ENCODE results near the gene CBARP. TPM values are rescaled to one million over a fixed set of nuclear protein-coding genes. Genes with fewer than 3 reads are reported as not detected.

Gene CBARP
- total and polyA plus RNA-seq, 2 of the 13 experiments (the other 11 are each of a cell fraction or from before 2014, with no cell fraction given), result 1.2 to 1.4 TPM

DNA sequence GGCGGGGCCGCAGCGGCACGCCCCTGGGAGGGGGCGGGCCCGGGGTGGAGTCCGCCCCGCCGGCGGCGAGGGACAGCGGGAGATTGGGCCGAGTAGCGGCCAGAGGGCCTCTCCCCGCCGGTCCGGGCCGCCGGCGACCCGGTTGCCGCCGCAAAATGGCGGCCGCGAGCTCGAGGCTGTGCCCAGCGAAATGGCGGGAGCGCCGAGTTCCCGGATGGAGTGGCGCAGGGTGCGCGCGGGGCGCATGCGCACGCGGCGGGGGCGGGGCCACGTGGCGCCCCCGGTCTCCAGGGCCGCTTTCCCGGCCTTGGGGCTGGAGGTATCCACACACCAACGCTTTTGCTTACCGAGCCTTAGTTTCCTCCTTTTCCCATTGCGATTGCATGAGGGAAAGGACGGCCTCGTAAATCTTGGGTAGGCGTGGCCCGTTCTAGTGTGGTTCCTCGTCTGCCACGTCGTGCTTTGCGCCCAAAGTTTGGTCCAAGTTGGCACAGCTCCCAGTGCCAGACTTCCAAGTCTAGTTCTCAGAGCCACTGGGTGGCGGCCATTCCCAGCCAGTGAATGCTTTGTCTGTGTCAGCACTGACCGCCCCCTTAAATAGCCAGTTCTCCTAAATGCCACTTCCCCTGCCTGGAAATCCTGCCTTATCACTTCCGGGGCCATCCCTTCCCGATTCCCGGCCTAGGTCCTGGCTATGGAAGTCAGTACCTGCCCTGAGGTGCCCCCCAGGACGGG lies 31.8 kb upstream of the CBARP start (continued):
- no peak; the same call in 1 of the 2 replicates for TF ChIP-seq THAP7 (CRISPR knock-in tag; IDR thresholded peaks at IDR 0.05)
- no peak for TF ChIP-seq MBD4 (IDR thresholded peaks at IDR 0.05; ENCODE audit: borderline replicate concordance, low read length)
- TF ChIP-seq ZNF382 (CRISPR knock-in tag; IDR thresholded peaks at IDR 0.05; ENCODE audit: borderline replicate concordance), result no peak
- TF ChIP-seq, protein P1, sequence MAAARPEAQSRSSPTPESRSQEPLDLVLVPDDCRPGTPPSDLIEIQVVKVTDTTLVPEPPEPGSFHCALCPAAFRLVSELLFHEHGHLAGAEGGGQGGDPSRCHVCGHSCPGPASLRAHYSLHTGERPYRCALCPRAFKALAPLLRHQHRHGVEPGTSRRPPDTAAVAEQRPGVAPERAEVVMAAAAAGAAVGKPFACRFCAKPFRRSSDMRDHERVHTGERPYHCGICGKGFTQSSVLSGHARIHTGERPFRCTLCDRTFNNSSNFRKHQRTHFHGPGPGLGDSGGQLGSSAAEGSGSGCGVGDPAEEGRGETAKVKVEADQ (CRISPR knock-in tag; IDR thresholded peaks at IDR 0.05; ENCODE audit: borderline replicate concordance), result no peak
- TF ChIP-seq NFKB2 (CRISPR knock-in tag; IDR thresholded peaks at IDR 0.05; ENCODE audit: borderline replicate concordance), result peak; percentile 6; the same call in 1 of the 2 replicates
- peak; percentile 20 for TF ChIP-seq AGO1 (IDR thresholded peaks at IDR 0.05; ENCODE audit: low read depth, low read length, poor library complexity, severe bottlenecking)
- no peak for TF ChIP-seq ZNF792 (CRISPR knock-in tag; IDR thresholded peaks at IDR 0.05)
- no peak for TF ChIP-seq ZNF383 (CRISPR knock-in tag; IDR thresholded peaks at IDR 0.05; ENCODE audit: borderline replicate concordance)
- TF ChIP-seq DPF2 (CRISPR knock-in tag; IDR thresholded peaks at IDR 0.05; ENCODE audit: borderline replicate concordance, low read depth), result no peak
- TF ChIP-seq, protein P2, sequence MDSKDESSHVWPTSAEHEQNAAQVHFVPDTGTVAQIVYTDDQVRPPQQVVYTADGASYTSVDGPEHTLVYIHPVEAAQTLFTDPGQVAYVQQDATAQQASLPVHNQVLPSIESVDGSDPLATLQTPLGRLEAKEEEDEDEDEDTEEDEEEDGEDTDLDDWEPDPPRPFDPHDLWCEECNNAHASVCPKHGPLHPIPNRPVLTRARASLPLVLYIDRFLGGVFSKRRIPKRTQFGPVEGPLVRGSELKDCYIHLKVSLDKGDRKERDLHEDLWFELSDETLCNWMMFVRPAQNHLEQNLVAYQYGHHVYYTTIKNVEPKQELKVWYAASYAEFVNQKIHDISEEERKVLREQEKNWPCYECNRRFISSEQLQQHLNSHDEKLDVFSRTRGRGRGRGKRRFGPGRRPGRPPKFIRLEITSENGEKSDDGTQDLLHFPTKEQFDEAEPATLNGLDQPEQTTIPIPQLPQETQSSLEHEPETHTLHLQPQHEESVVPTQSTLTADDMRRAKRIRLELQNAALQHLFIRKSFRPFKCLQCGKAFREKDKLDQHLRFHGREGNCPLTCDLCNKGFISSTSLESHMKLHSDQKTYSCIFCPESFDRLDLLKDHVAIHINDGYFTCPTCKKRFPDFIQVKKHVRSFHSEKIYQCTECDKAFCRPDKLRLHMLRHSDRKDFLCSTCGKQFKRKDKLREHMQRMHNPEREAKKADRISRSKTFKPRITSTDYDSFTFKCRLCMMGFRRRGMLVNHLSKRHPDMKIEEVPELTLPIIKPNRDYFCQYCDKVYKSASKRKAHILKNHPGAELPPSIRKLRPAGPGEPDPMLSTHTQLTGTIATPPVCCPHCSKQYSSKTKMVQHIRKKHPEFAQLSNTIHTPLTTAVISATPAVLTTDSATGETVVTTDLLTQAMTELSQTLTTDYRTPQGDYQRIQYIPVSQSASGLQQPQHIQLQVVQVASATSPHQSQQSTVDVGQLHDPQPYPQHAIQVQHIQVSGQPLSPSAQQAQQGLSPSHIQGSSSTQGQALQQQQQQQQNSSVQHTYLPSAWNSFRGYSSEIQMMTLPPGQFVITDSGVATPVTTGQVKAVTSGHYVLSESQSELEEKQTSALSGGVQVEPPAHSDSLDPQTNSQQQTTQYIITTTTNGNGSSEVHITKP (CRISPR knock-in tag; IDR thresholded peaks at IDR 0.05; ENCODE audit: low read depth), result no peak
- no peak for TF ChIP-seq TCF7 (IDR thresholded peaks at IDR 0.05; ENCODE audit: low read depth)
- peak; percentile 20; the same call in 1 of the 2 replicates for TF ChIP-seq ZBTB42 (CRISPR knock-in tag; IDR thresholded peaks at IDR 0.05)
- TF ChIP-seq, protein P3, sequence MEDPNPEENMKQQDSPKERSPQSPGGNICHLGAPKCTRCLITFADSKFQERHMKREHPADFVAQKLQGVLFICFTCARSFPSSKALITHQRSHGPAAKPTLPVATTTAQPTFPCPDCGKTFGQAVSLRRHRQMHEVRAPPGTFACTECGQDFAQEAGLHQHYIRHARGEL (CRISPR knock-in tag; IDR thresholded peaks at IDR 0.05), result no peak
- no peak for TF ChIP-seq GPN1 (CRISPR knock-in tag; IDR thresholded peaks at IDR 0.05; ENCODE audit: borderline replicate concordance)
- no peak for TF ChIP-seq TGIF2 (CRISPR knock-in tag; IDR thresholded peaks at IDR 0.05)
- no peak for TF ChIP-seq BCL3 (CRISPR knock-in tag; IDR thresholded peaks at IDR 0.05)
- TF ChIP-seq ZNF557 (CRISPR knock-in tag; IDR thresholded peaks at IDR 0.05), result no peak
- TF ChIP-seq ZFP91 (CRISPR knock-in tag; IDR thresholded peaks at IDR 0.05; ENCODE audit: borderline replicate concordance), result peak; percentile 66
- TF ChIP-seq HNRNPK (IDR thresholded peaks at IDR 0.05; ENCODE audit: low read depth, low read length, poor library complexity, severe bottlenecking), result no peak
- no peak for TF ChIP-seq ARHGAP35 (CRISPR knock-in tag; IDR thresholded peaks at IDR 0.05; ENCODE audit: borderline replicate concordance)
